GM23338 (cell line): ENCODE data around the gene KRTAP4-6. TPM values are rescaled to one million over a fixed set of nuclear protein-coding genes. Genes with fewer than 3 reads are reported as not detected.

ENCODE experiments used
- EZH2phosphoT487 ChIP-seq: fragments of 200-600 bp; sonication (generic); IDR thresholded peaks from one replicate; pipeline ENCODE4 v1.8.1; 2018; ENCODE audit warnings: antibody characterized with exemption; ENCODE audit not compliant: unreplicated experiment
- NANOG ChIP-seq: IDR thresholded peaks from 2 replicates; pipeline ENCODE4 v1.6.1; 2016; ENCODE audit warnings: antibody characterized with exemption, borderline replicate concordance
- REST ChIP-seq: IDR thresholded peaks from one replicate; pipeline ENCODE4 v1.6.1; 2018; ENCODE audit warnings: antibody characterized with exemption; ENCODE audit not compliant: unreplicated experiment
- STAT1 ChIP-seq: IDR thresholded peaks from one replicate; pipeline ENCODE4 v1.6.1; 2016; ENCODE audit warnings: antibody characterized with exemption; ENCODE audit not compliant: unreplicated experiment
- ZNF462 ChIP-seq: fragments of 250-450 bp; sonication (Bioruptor Pico); IDR thresholded peaks from 2 replicates; pipeline ENCODE4 v1.5.0; 2020; ENCODE audit warnings: mild to moderate bottlenecking, moderate library complexity
- polyA plus RNA-seq: library from polyadenylated mRNA; unstranded; fragments of >200 nt; fragmentation: Nextera tagmentation; extraction: Ambion mirVana; gene quantifications from 2 replicates; pipeline ENCODE4 v1.2.1, GENCODE V29; 2016
- total RNA-seq: library from RNA; depleted of rRNA; stranded (reverse); fragments of >200 nt; shearing (Covaris generic); gene quantifications from 2 replicates; pipeline ENCODE4 v1.2.3, GENCODE V29; 2014

Gene KRTAP4-6
- total and polyA plus RNA-seq, 2 experiments from 2014 or later, result not detected

GRCh38 chr17:41147531-41148204 lies 7.3 kb upstream of the KRTAP4-6 start (continued):
- TF ChIP-seq REST, result no peak
- no peak for TF ChIP-seq STAT1
- no peak for TF ChIP-seq ZNF462 (CRISPR knock-in tag)
- no peak for TF ChIP-seq NANOG
- no peak for TF ChIP-seq EZH2phosphoT487
